Stimulated activated CD8-positive, alpha-beta memory T cell treated with anti-CD3 and anti-CD28 coated beads, Interleukin-7, amount 100 ng/mL, for 24 hours (primary cell): Measurements from ENCODE around the gene HAL.
"Not testable (repeated sequence)": the region's sequence is repeated elsewhere in the genome, so short reads cannot be mapped to it uniquely, and the experiment has no call there.

Source experiments
- DNase-seq: peaks from one replicate; pipeline ENCODE4 v3.0.0-alpha.2; 2020; ENCODE audit warnings: low read depth

The HAL gene

GRCh38 chr12:95977764-95978305 is 18.3 kb downstream of the HAL start:
- no peak for DNase-seq

GRCh38 chr12:95976416-95976832 is 19.7 kb downstream of the HAL start:
- DNase-seq: no peak

- no peak for DNase-seq
Observed at GRCh38 chr12:95975491-95975890, 20.7 kb downstream of the HAL start.

- no peak for DNase-seq
Observed at GRCh38 chr12:95974358-95974757, 21.8 kb downstream of the HAL start.

GRCh38 chr12:95972832-95973456 is 23.2 kb downstream of the HAL start:
- DNase-seq: no peak

GRCh38 chr12:95970905-95971304 is 25.2 kb downstream of the HAL start:
- DNase-seq: no peak

GRCh38 chr12:95969116-95969515 is 27.0 kb downstream of the HAL start:
- DNase-seq: not testable (repeated sequence)

GRCh38 chr12:95967301-95967700 is 28.8 kb downstream of the HAL start:
- no peak for DNase-seq

- DNase-seq: no peak
Observed at GRCh38 chr12:95966287-95966870, 29.8 kb downstream of the HAL start.

GRCh38 chr12:95963096-95963495 is 33.0 kb downstream of the HAL start:
- no peak for DNase-seq

- no peak for DNase-seq
Observed at GRCh38 chr12:95962222-95962621, 33.9 kb downstream of the HAL start.

- DNase-seq: no peak
Observed at GRCh38 chr12:95960241-95960640, 35.9 kb downstream of the HAL start.

- DNase-seq: no peak
Observed at GRCh38 chr12:95959107-95959506, 37.0 kb downstream of the HAL start.

- DNase-seq: no peak
Observed at GRCh38 chr12:95956557-95957145, 39.5 kb downstream of the HAL start.

- no peak for DNase-seq
Observed at GRCh38 chr12:95955549-95956159, 40.5 kb downstream of the HAL start.

- DNase-seq: no peak
Observed at GRCh38 chr12:95953000-95953399, 43.1 kb downstream of the HAL start.

GRCh38 chr12:95951515-95951914 is 44.6 kb downstream of the HAL start:
- DNase-seq: no peak

- DNase-seq: no peak
Observed at GRCh38 chr12:95949477-95950206, 46.5 kb downstream of the HAL start.

GRCh38 chr12:95944108-95944704 is 51.9 kb downstream of the HAL start:
- no peak for DNase-seq

- peak; percentile 30 for DNase-seq
Observed at GRCh38 chr12:95943330-95943842, 52.8 kb downstream of the HAL start, which contains the start of gene AMDHD1. TSS of gene AMDHD1 (plus strand) at chr12:95943331. CDS start at chr12:95943399, 68 bp downstream.

GRCh38 chr12:95942524-95943329 is 53.4 kb downstream of the HAL start, which contains the start of gene CCDC38:
TSS of gene CCDC38 (minus strand) at chr12:95942614. CDS start at chr12:95936509, 6,105 bp downstream.
- DNase-seq: peak; percentile 66
